Common myeloid progenitor, CD34-positive (primary cell): ENCODE measurements around the gene DOCK3.

ENCODE experiments used
- CTCF ChIA-PET: fragments of 350-600 bp; sonication (Branson Sonifier 250); formaldehyde crosslinking; loops from one replicate; lab custom pipeline; 2021; ENCODE audit warnings: antibody characterized with exemption; lab: Charles Lee
- POLR2A ChIA-PET: fragments of 350-600 bp; sonication (Branson Sonifier 250); formaldehyde crosslinking; loops from one replicate; lab custom pipeline; 2021; ENCODE audit warnings: antibody characterized with exemption; lab: Charles Lee
- DNase-seq, 3 donors: peaks; one replicate each; pipeline versions ENCODE4 v3.0.0 to v3.0.0-alpha.2; 2013
- H3K27ac ChIP-seq, 2 experiments: 1 replicate in 1 of 2; 2 replicates in 1 of 2; pipeline ENCODE4 v1.7.0; 2013; ENCODE audit warnings: inconsistent platforms in 2 of 2, low read length in 2 of 2, mild to moderate bottlenecking in 2 of 2, low read depth in 1 of 2, moderate library complexity in 1 of 2; ENCODE audit not compliant: severe bottlenecking in 2 of 2, insufficient read depth in 1 of 2, poor library complexity in 1 of 2
- H3K27me3 ChIP-seq, 5 experiments: replicated peaks in 2 of 5; 1 replicate in 3 of 5; 2 replicates in 2 of 5; pipeline versions ENCODE4 v1.6.1 to v1.7.0; 2013; ENCODE audit warnings: low read length in 4 of 5, mild to moderate bottlenecking in 2 of 5, moderate library complexity in 2 of 5, inconsistent platforms in 1 of 5; ENCODE audit not compliant: insufficient read depth in 5 of 5, control insufficient read depth in 4 of 5
- H3K36me3 ChIP-seq, 4 experiments: 1 replicate in 2 of 4; 2 replicates in 2 of 4; pipeline versions ENCODE4 v1.6.1 to v1.7.0; 2013; ENCODE audit warnings: low read length in 3 of 4, control low read depth in 1 of 4, mild to moderate bottlenecking in 1 of 4; ENCODE audit not compliant: control insufficient read depth in 4 of 4, insufficient read depth in 4 of 4
- H3K4me1 ChIP-seq, 4 experiments: 1 replicate in 3 of 4; 2 replicates in 1 of 4; pipeline versions ENCODE4 v1.6.1 to v1.7.1; 2013; ENCODE audit warnings: low read length in 3 of 4, mild to moderate bottlenecking in 3 of 4, control low read depth in 1 of 4, inconsistent platforms in 1 of 4, moderate library complexity in 1 of 4; ENCODE audit not compliant: control insufficient read depth in 4 of 4, insufficient read depth in 4 of 4; ENCODE audit errors: control extremely low read depth in 1 of 4
- H3K4me3 ChIP-seq, 7 experiments: 1 replicate in 4 of 7; 2 replicates in 3 of 7; pipeline versions ENCODE4 v1.5.1 to v1.7.0; 2013; ENCODE audit warnings: mild to moderate bottlenecking in 7 of 7, low read length in 6 of 7, moderate library complexity in 6 of 7, inconsistent platforms in 2 of 7, low read depth in 2 of 7, control low read depth in 1 of 7; ENCODE audit not compliant: insufficient read depth in 4 of 7, control insufficient read depth in 1 of 7; ENCODE audit errors: extremely low read depth in 1 of 7
- H3K9me3 ChIP-seq, 5 experiments: 1 replicate in 4 of 5; 2 replicates in 1 of 5; pipeline versions ENCODE4 v1.6.1 to v1.7.1; 2013; ENCODE audit warnings: low read length in 4 of 5, mild to moderate bottlenecking in 2 of 5, inconsistent platforms in 1 of 5, low read depth in 1 of 5, moderate library complexity in 1 of 5; ENCODE audit not compliant: control insufficient read depth in 4 of 5, insufficient read depth in 2 of 5; ENCODE audit errors: control extremely low read depth in 1 of 5
- WGBS: methylation state at CpG from one replicate; pipeline ENCODE4 v1.1.5; 2013; ENCODE audit not compliant: insufficient coverage; 5-methylcytosine and 5-hydroxymethylcytosine counted together

Gene DOCK3

GRCh38 chr3:51379301-51379700 lies 704.6 kb downstream of the DOCK3 start:
- Histone ChIP-seq H3K36me3 (no peaks in the 10 kb centered on the region), H3K4me1 (peaks cover 15 to 76% (median 70%) of the 10 kb centered on the region in 4 experiments), H3K27ac (peak overlapping the region in 1 of 2 experiments; percentile 60), H3K4me3 (peak overlapping the region in 4 of 7 experiments; percentile 14 to 55 (median 34)), H3K9me3 (no peaks in the 10 kb centered on the region), H3K27me3 (no peaks in the 10 kb centered on the region)
- ChIA-PET POLR2A (interaction anchor here (0.6 to 3.9 kb wide), 2 partner anchors 10 to 697 kb away, joined by 7 to 16 read pairs; no protein-coding TSS in a partner anchor), CTCF (interaction anchor here (0.7 to 5.7 kb wide), 14 partner anchors 8 to 830 kb away, joined by 3 to 56 read pairs (median 4); partner anchors contain the start of genes MAPKAPK3 and RBM15B)
- peak; percentile 71 to 99 (median 97) for DNase-seq
- WGBS, result 1% methylated on average over 8 of the region's 8 CpGs

- ChIA-PET CTCF (interaction anchor here (0.8 to 5.7 kb wide), 10 partner anchors 8 to 830 kb away, joined by 3 to 56 read pairs (median 4); partner anchors contain the start of genes MAPKAPK3 and RBM15B), POLR2A (interaction anchor here (0.6 to 3.9 kb wide), 3 partner anchors 9 to 812 kb away, joined by 3 to 16 read pairs (median 3); partner anchors contain the start of gene C3orf18)
- H3K9me3 ChIP-seq, result no peaks in the 10 kb centered on the region
- H3K27ac ChIP-seq, result peak overlapping the region in 1 of 2 experiments; percentile 60
- no peaks in the 10 kb centered on the region for H3K27me3 ChIP-seq
- peak in 2 of 3 donors; percentile 55 to 74 for DNase-seq
- peaks cover 15 to 76% (median 71%) of the 10 kb centered on the region in 4 experiments for H3K4me1 ChIP-seq
- no peaks in the 10 kb centered on the region for H3K36me3 ChIP-seq
- peak overlapping the region in 4 of 7 experiments; percentile 14 to 55 (median 25) for H3K4me3 ChIP-seq
- 47% methylated on average over 7 of the region's 8 CpGs for WGBS
Measured at GRCh38 chr3:51379746-51380455, 705.2 kb downstream of the DOCK3 start.

GRCh38 chr3:51380601-51381332 lies 706.0 kb downstream of the DOCK3 start:
- WGBS, result 98% methylated on average over 13 of the region's 15 CpGs
- Histone ChIP-seq H3K4me3 (no peak overlapping the region), H3K4me1 (peaks cover 15 to 80% (median 73%) of the 10 kb centered on the region in 4 experiments), H3K27me3 (no peaks in the 10 kb centered on the region), H3K9me3 (no peaks in the 10 kb centered on the region), H3K27ac (no peak overlapping the region), H3K36me3 (no peaks in the 10 kb centered on the region)
- POLR2A ChIA-PET, result interaction anchor here (3.9 kb wide), 1 partner anchor 8 kb away, joined by 16 read pairs; no protein-coding TSS in a partner anchor
- no peak for DNase-seq
- CTCF ChIA-PET, result interaction anchor here (1.8 to 5.7 kb wide), 3 partner anchors 8 to 765 kb away, joined by 9 to 56 read pairs (median 22); partner anchors contain the start of genes MAPKAPK3 and RBM15B

GRCh38 chr3:51381333-51381705 lies 706.6 kb downstream of the DOCK3 start:
- ChIA-PET CTCF (interaction anchor here (5.7 kb wide), 1 partner anchor 8 kb away, joined by 56 read pairs; the partner anchor contains the start of gene RBM15B), POLR2A (interaction anchor here (0.5 kb wide), 1 partner anchor 108 kb away, joined by 3 read pairs; no protein-coding TSS in a partner anchor)
- DNase-seq, result no peak
- Histone ChIP-seq H3K4me3 (no peak overlapping the region), H3K4me1 (peaks cover 18 to 84% (median 79%) of the 10 kb centered on the region in 4 experiments), H3K27ac (no peak overlapping the region), H3K36me3 (peaks cover 0 to 1% (median 0%) of the 10 kb centered on the region in 4 experiments), H3K27me3 (no peaks in the 10 kb centered on the region), H3K9me3 (no peaks in the 10 kb centered on the region)
- 93% methylated on average over 10 of the region's 18 CpGs for WGBS

- POLR2A ChIA-PET, result interaction anchor here (0.5 to 1.1 kb wide), 2 partner anchors 107 to 749 kb away, joined by 3 to 4 read pairs; no protein-coding TSS in a partner anchor
- DNase-seq, result no peak
- Histone ChIP-seq H3K4me3 (no peak overlapping the region), H3K27me3 (no peaks in the 10 kb centered on the region), H3K9me3 (no peaks in the 10 kb centered on the region), H3K4me1 (peaks cover 18 to 86% (median 79%) of the 10 kb centered on the region in 4 experiments), H3K36me3 (peaks cover 0 to 7% (median 0%) of the 10 kb centered on the region in 4 experiments), H3K27ac (no peak overlapping the region)
- CTCF ChIA-PET, result interaction anchor here (0.6 to 1.1 kb wide), 2 partner anchors 11 to 769 kb away, joined by 3 to 4 read pairs; no protein-coding TSS in a partner anchor
- WGBS, result no CpG with 5 or more reads among the region's 4 CpGs
Measured at GRCh38 chr3:51382076-51382745, 707.5 kb downstream of the DOCK3 start.

- Histone ChIP-seq H3K27me3 (no peaks in the 10 kb centered on the region), H3K27ac (peak overlapping the region in 1 of 2 experiments; percentile 99), H3K36me3 (peaks cover 2 to 14% (median 6%) of the 10 kb centered on the region in 4 experiments), H3K9me3 (no peaks in the 10 kb centered on the region), H3K4me3 (peak overlapping the region in 3 of 7 experiments; percentile 20 to 97 (median 79)), H3K4me1 (peaks cover 17 to 86% (median 77%) of the 10 kb centered on the region in 4 experiments)
- DNase-seq, result no peak
- CTCF ChIA-PET, result interaction anchor here (0.6 to 1.1 kb wide), 2 partner anchors 11 to 770 kb away, joined by 3 to 4 read pairs; no protein-coding TSS in a partner anchor
- POLR2A ChIA-PET, result interaction anchor here (0.6 to 1.1 kb wide), 2 partner anchors 421 to 750 kb away, joined by 3 to 4 read pairs; no protein-coding TSS in a partner anchor
- WGBS, result 100% methylated on average over 3 of the region's 3 CpGs
Measured at GRCh38 chr3:51382947-51383578, 708.3 kb downstream of the DOCK3 start.
